ENCODE data around the gene APOO. TPM values are rescaled to one million over a fixed set of nuclear protein-coding genes. Genes with fewer than 3 reads are reported as not detected.

APOO gene
- total RNA-seq, 1 donor from 2014 or later, result 34.6 TPM

DNA sequence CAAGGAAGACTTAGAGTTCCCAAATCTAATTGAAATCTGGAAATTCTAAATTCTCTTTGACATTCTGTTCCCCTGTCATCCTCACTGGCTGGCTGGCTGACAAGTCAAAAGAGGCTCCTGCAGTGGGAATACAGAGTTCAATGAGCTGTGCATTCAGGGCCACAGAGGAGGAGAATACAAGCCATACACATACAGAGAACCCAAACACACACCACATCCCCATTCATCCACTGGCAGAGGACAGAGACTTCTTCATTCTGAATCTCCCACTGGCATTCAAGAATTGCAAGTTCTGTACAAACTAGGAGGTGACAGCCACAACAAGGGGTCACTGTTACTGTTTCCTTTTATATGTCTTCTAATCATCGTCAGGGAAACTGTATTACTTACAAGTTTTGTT, 75.0 kb downstream of the APOO start:
- Histone ChIP-seq H3K4me1 (ENCODE audit: insufficient read depth, low read length) (no peaks in the 10 kb centered on the region), H3K36me3 (ENCODE audit: insufficient read depth, low read length) (no peaks in the 10 kb centered on the region), H3K4me3 (ENCODE audit: insufficient read depth, low read depth, low read length) (no peak overlapping the region), H3K27ac (ENCODE audit: low read depth, low read length) (no peak overlapping the region), H3K27me3 (ENCODE audit: insufficient read depth, low read length) (no peaks in the 10 kb centered on the region), H3K4me2 (ENCODE audit: low read length) (no peak overlapping the region), H2AFZ (ENCODE audit: low read depth, low read length) (no peak overlapping the region), H3K9me3 (ENCODE audit: insufficient read depth, low read depth, low read length) (no peaks in the 10 kb centered on the region), H4K20me1 (ENCODE audit: insufficient read depth, low read length) (no peaks in the 10 kb centered on the region), H3K79me2 (ENCODE audit: insufficient read depth, low read length) (no peaks in the 10 kb centered on the region), H3K9ac (ENCODE audit: low read length) (no peak overlapping the region)
- Mint-ChIP-seq H3K27me3 (ENCODE audit: low read depth, unreplicated experiment) (no peaks in the 10 kb centered on the region), H3K4me3 (ENCODE audit: unreplicated experiment) (no peak overlapping the region), H3K9me3 (ENCODE audit: unreplicated experiment) (no peaks in the 10 kb centered on the region), H3K36me3 (ENCODE audit: low read depth, unreplicated experiment) (no peaks in the 10 kb centered on the region), H3K4me1 (ENCODE audit: low read depth, unreplicated experiment) (no peaks in the 10 kb centered on the region), H3K27ac (ENCODE audit: unreplicated experiment) (no peak overlapping the region)
- TF ChIP-seq EZH2 (IDR thresholded peaks at IDR 0.05; ENCODE audit: insufficient read depth, low read length), result no peak
- TF ChIP-seq CTCF (IDR thresholded peaks at IDR 0.05; ENCODE audit: insufficient read depth, low read depth, low read length), result no peak
- DNase-seq (ENCODE audit: low read depth) (no peak), FAIRE-seq (no peak)

DNA sequence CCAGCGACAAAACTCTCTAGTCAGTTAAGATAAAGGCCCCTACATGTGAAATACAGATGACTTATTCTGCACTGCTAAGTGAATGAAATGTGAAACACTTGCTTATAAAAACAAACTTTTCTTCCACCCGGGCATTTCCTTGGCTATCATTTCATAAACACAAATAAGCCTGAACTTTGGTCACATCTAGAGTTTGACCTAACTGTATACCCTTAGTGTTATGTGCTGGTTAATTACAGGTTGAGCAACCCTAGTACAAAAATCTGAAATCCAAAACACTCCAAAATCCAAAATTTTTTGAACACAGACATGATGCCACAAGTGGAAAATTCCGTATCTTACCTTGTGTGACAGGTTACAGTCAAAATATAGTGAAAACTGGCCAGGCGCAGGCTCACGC, 78.9 kb downstream of the APOO start:
- no peak overlapping the region for H3K4me2 ChIP-seq (ENCODE audit: low read length)
- H3K27ac Mint-ChIP-seq (ENCODE audit: unreplicated experiment), result no peak overlapping the region
- H3K9me3 Mint-ChIP-seq (ENCODE audit: unreplicated experiment), result no peaks in the 10 kb centered on the region

DNA sequence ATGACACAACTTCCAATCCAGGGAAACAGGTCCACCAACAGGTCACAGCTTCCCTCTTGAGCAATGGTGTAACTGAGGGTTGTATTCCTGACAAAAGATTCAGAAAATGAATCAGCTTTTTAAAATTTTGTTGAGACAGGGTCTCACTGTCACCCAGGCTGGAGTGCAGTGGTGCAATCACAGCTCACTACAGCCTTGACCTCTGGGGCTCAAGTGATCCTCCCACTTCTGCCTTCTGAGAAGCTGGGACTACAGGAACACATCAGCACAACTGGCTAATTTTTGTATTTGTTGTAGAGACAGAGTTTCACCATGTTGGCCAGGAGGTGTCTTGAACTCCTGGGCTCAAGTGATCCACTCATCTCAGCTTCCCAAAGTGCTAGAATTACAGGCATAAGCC, 81.1 kb downstream of the APOO start:
- H3K9me3 ChIP-seq (ENCODE audit: insufficient read depth, low read depth, low read length), result no peaks in the 10 kb centered on the region
- H3K79me2 ChIP-seq (ENCODE audit: insufficient read depth, low read length), result no peaks in the 10 kb centered on the region
- Mint-ChIP-seq H3K27ac (ENCODE audit: unreplicated experiment) (no peak overlapping the region), H3K4me1 (ENCODE audit: low read depth, unreplicated experiment) (peaks cover 4% of the 10 kb centered on the region), H3K36me3 (ENCODE audit: low read depth, unreplicated experiment) (no peaks in the 10 kb centered on the region), H3K4me3 (ENCODE audit: unreplicated experiment) (no peak overlapping the region), H3K9me3 (ENCODE audit: unreplicated experiment) (no peaks in the 10 kb centered on the region), H3K27me3 (ENCODE audit: low read depth, unreplicated experiment) (no peaks in the 10 kb centered on the region)
- no peak overlapping the region for H3K27ac ChIP-seq (ENCODE audit: low read depth, low read length)
- H3K36me3 ChIP-seq (ENCODE audit: insufficient read depth, low read length), result no peaks in the 10 kb centered on the region
- no peak overlapping the region for H3K4me2 ChIP-seq (ENCODE audit: low read length)
- TF ChIP-seq CTCF (IDR thresholded peaks at IDR 0.05; ENCODE audit: insufficient read depth, low read depth, low read length), result no peak
- no peak for TF ChIP-seq EZH2 (IDR thresholded peaks at IDR 0.05; ENCODE audit: insufficient read depth, low read length)
- no peak overlapping the region for H3K4me3 ChIP-seq (ENCODE audit: insufficient read depth, low read depth, low read length)
- no peaks in the 10 kb centered on the region for H3K4me1 ChIP-seq (ENCODE audit: insufficient read depth, low read length)
- FAIRE-seq, result peak; percentile 20
- H2AFZ ChIP-seq (ENCODE audit: low read depth, low read length), result no peak overlapping the region
- H3K27me3 ChIP-seq (ENCODE audit: insufficient read depth, low read length), result no peaks in the 10 kb centered on the region
- no peak overlapping the region for H3K9ac ChIP-seq (ENCODE audit: low read length)
- no peaks in the 10 kb centered on the region for H4K20me1 ChIP-seq (ENCODE audit: insufficient read depth, low read length)
- DNase-seq (ENCODE audit: low read depth), result no peak

More for the DNA sequence above, 78.9 kb downstream of the APOO start:
- FAIRE-seq, result peak; percentile 75
- H3K4me3 Mint-ChIP-seq (ENCODE audit: unreplicated experiment), result no peak overlapping the region
- H4K20me1 ChIP-seq (ENCODE audit: insufficient read depth, low read length), result no peaks in the 10 kb centered on the region
- no peaks in the 10 kb centered on the region for H3K79me2 ChIP-seq (ENCODE audit: insufficient read depth, low read length)
- no peak for TF ChIP-seq EZH2 (IDR thresholded peaks at IDR 0.05; ENCODE audit: insufficient read depth, low read length)
- H3K27me3 Mint-ChIP-seq (ENCODE audit: low read depth, unreplicated experiment), result no peaks in the 10 kb centered on the region
- no peaks in the 10 kb centered on the region for H3K4me1 ChIP-seq (ENCODE audit: insufficient read depth, low read length)
- H3K4me1 Mint-ChIP-seq (ENCODE audit: low read depth, unreplicated experiment), result no peaks in the 10 kb centered on the region
- no peak overlapping the region for H3K27ac ChIP-seq (ENCODE audit: low read depth, low read length)
- no peaks in the 10 kb centered on the region for H3K36me3 Mint-ChIP-seq (ENCODE audit: low read depth, unreplicated experiment)
- H3K27me3 ChIP-seq (ENCODE audit: insufficient read depth, low read length), result no peaks in the 10 kb centered on the region
- H3K36me3 ChIP-seq (ENCODE audit: insufficient read depth, low read length), result no peaks in the 10 kb centered on the region
- no peak overlapping the region for H3K4me3 ChIP-seq (ENCODE audit: insufficient read depth, low read depth, low read length)
- no peaks in the 10 kb centered on the region for H3K9me3 ChIP-seq (ENCODE audit: insufficient read depth, low read depth, low read length)
- no peak overlapping the region for H3K9ac ChIP-seq (ENCODE audit: low read length)
- no peak overlapping the region for H2AFZ ChIP-seq (ENCODE audit: low read depth, low read length)
- no peak for DNase-seq (ENCODE audit: low read depth)
